HG03045 (cell line): ENCODE results near the gene KRT4.

Source experiments
- ATAC-seq: cut with Tn5 transposase; IDR thresholded peaks from one replicate; pipeline ENCODE4 v1.9.1; 2021; ENCODE audit warnings: mild to moderate bottlenecking, moderate library complexity; ENCODE audit not compliant: unreplicated experiment

Gene KRT4

GRCh38 chr12:52757449-52758176 is 56.3 kb downstream of the KRT4 start:
- ATAC-seq: no peak
